Effector memory CD4-positive, alpha-beta T cell (primary cell): ENCODE measurements around the gene NDUFS2.

Experiments used
- DNase-seq, 3 donors: peaks; one replicate each; pipeline ENCODE4 v3.0.0-alpha.2; 2020
- H3K27ac ChIP-seq: 2 replicates; pipeline ENCODE4 v1.7.0; 2013; ENCODE audit warnings: mild to moderate bottlenecking, low read length, moderate library complexity; ENCODE audit not compliant: insufficient read depth, poor library complexity, severe bottlenecking
- H3K27me3 ChIP-seq: replicated peaks from 2 replicates; pipeline ENCODE4 v1.7.0; 2013; ENCODE audit warnings: mild to moderate bottlenecking, low read length; ENCODE audit not compliant: insufficient read depth, control insufficient read depth, poor library complexity, severe bottlenecking
- H3K36me3 ChIP-seq: 2 replicates; pipeline ENCODE4 v1.7.0; 2013; ENCODE audit warnings: mild to moderate bottlenecking, low read length, moderate library complexity; ENCODE audit not compliant: control insufficient read depth, insufficient read depth
- H3K4me1 ChIP-seq: 2 replicates; pipeline ENCODE4 v1.7.0; 2013; ENCODE audit warnings: low read length, mild to moderate bottlenecking; ENCODE audit not compliant: control insufficient read depth, insufficient read depth, poor library complexity, severe bottlenecking
- H3K4me3 ChIP-seq: 2 replicates; pipeline ENCODE4 v1.7.0; 2013; ENCODE audit warnings: low read length, low read depth, mild to moderate bottlenecking; ENCODE audit not compliant: insufficient read depth, poor library complexity, severe bottlenecking
- H3K9me3 ChIP-seq: 2 replicates; pipeline ENCODE4 v1.7.0; 2013; ENCODE audit warnings: mild to moderate bottlenecking, low read length, moderate library complexity; ENCODE audit not compliant: control insufficient read depth

NDUFS2 gene

GRCh38 chr1:161172349-161172748 is 29.8 kb upstream of the NDUFS2 start:
- H3K36me3 ChIP-seq: peaks cover 60% of the 10 kb centered on the region
- H3K27ac ChIP-seq: no peak overlapping the region
- DNase-seq: no peak
- no peaks in the 10 kb centered on the region for H3K27me3 ChIP-seq
- H3K4me3 ChIP-seq: no peak overlapping the region
- H3K9me3 ChIP-seq: no peaks in the 10 kb centered on the region
- H3K4me1 ChIP-seq: peaks cover 15% of the 10 kb centered on the region

GRCh38 chr1:161172776-161173376 is 29.3 kb upstream of the NDUFS2 start:
- Histone ChIP-seq H3K9me3 (no peaks in the 10 kb centered on the region), H3K36me3 (peaks cover 60% of the 10 kb centered on the region), H3K27me3 (no peaks in the 10 kb centered on the region), H3K27ac (no peak overlapping the region), H3K4me1 (peaks cover 15% of the 10 kb centered on the region), H3K4me3 (no peak overlapping the region)
- DNase-seq: no peak

GRCh38 chr1:161173711-161174110 is 28.5 kb upstream of the NDUFS2 start:
- peaks cover 60% of the 10 kb centered on the region for H3K36me3 ChIP-seq
- H3K27ac ChIP-seq: no peak overlapping the region
- no peak overlapping the region for H3K4me3 ChIP-seq
- peaks cover 15% of the 10 kb centered on the region for H3K4me1 ChIP-seq
- no peaks in the 10 kb centered on the region for H3K9me3 ChIP-seq
- no peaks in the 10 kb centered on the region for H3K27me3 ChIP-seq
- DNase-seq: no peak

GRCh38 chr1:161174911-161175310 is 27.3 kb upstream of the NDUFS2 start:
- H3K4me3 ChIP-seq: no peak overlapping the region
- no peaks in the 10 kb centered on the region for H3K9me3 ChIP-seq
- H3K4me1 ChIP-seq: peaks cover 15% of the 10 kb centered on the region
- no peak for DNase-seq
- no peak overlapping the region for H3K27ac ChIP-seq
- H3K27me3 ChIP-seq: no peaks in the 10 kb centered on the region
- peaks cover 50% of the 10 kb centered on the region for H3K36me3 ChIP-seq

GRCh38 chr1:161175771-161176453 is 26.3 kb upstream of the NDUFS2 start:
- Histone ChIP-seq H3K4me3 (peak overlapping the region; percentile 97), H3K27ac (peak overlapping the region; percentile 94), H3K27me3 (no peaks in the 10 kb centered on the region), H3K9me3 (no peaks in the 10 kb centered on the region), H3K4me1 (peaks cover 22% of the 10 kb centered on the region), H3K36me3 (peaks cover 43% of the 10 kb centered on the region)
- DNase-seq: no peak

- Histone ChIP-seq H3K27me3 (no peaks in the 10 kb centered on the region), H3K9me3 (no peaks in the 10 kb centered on the region), H3K4me3 (peak overlapping the region; percentile 97), H3K4me1 (peaks cover 28% of the 10 kb centered on the region), H3K27ac (peak overlapping the region; percentile 94), H3K36me3 (peaks cover 36% of the 10 kb centered on the region)
- DNase-seq: no peak
Observed at GRCh38 chr1:161176468-161177111, 25.6 kb upstream of the NDUFS2 start.

GRCh38 chr1:161177112-161177935 is 24.8 kb upstream of the NDUFS2 start, which contains the start of gene B4GALT3:
Gene B4GALT3, minus strand, starts transcription at chr1:161177507. Its CDS starts 1,447 bp downstream, at chr1:161176060.
- H3K27me3 ChIP-seq: no peaks in the 10 kb centered on the region
- peak; percentile 86 for DNase-seq
- peak within 1 kb of the TSS; percentile 94 for H3K27ac ChIP-seq
- H3K4me3 ChIP-seq: peak within 1 kb of the TSS; percentile 97
- peaks cover 35% of the 10 kb centered on the region for H3K4me1 ChIP-seq
- H3K9me3 ChIP-seq: no peaks in the 10 kb centered on the region
- peaks cover 29% of the 10 kb centered on the region for H3K36me3 ChIP-seq

GRCh38 chr1:161177936-161178244 is 24.3 kb upstream of the NDUFS2 start:
- Histone ChIP-seq H3K4me3 (peak overlapping the region; percentile 97), H3K36me3 (peaks cover 24% of the 10 kb centered on the region), H3K4me1 (peaks cover 40% of the 10 kb centered on the region), H3K27ac (peak overlapping the region; percentile 94), H3K9me3 (no peaks in the 10 kb centered on the region), H3K27me3 (no peaks in the 10 kb centered on the region)
- DNase-seq: no peak

GRCh38 chr1:161179698-161180097 is 22.5 kb upstream of the NDUFS2 start:
- Histone ChIP-seq H3K9me3 (no peaks in the 10 kb centered on the region), H3K27ac (no peak overlapping the region), H3K36me3 (peaks cover 7% of the 10 kb centered on the region), H3K4me1 (peaks cover 58% of the 10 kb centered on the region), H3K27me3 (no peaks in the 10 kb centered on the region), H3K4me3 (no peak overlapping the region)
- DNase-seq: no peak
